GM12892 (cell line): ENCODE results near the gene CACNA1C.

Source experiments
- DNase-seq: peaks from one replicate; pipeline ENCODE4 v3.0.0; 2011; ENCODE audit not compliant: insufficient read length
- FAIRE-seq: peaks from 2 replicates; lab custom pipeline; 2011; peaks lifted over from hg19 to GRCh38; lab: Jason Lieb, UNC
- POLR2A ChIP-seq: IDR thresholded peaks from 2 replicates; pipeline ENCODE4 v1.6.1; 2011; ENCODE audit warnings: low read depth, low read length, control low read depth
- POLR2AphosphoS5 ChIP-seq: IDR thresholded peaks from 2 replicates; pipeline ENCODE4 v1.6.1; 2011; ENCODE audit warnings: low read depth, low read length, control low read depth
- TAF1 ChIP-seq: IDR thresholded peaks from 2 replicates; pipeline ENCODE4 v1.6.1; 2011; ENCODE audit warnings: low read depth, mild to moderate bottlenecking, control low read depth, low read length, borderline replicate concordance

CACNA1C gene

DNA sequence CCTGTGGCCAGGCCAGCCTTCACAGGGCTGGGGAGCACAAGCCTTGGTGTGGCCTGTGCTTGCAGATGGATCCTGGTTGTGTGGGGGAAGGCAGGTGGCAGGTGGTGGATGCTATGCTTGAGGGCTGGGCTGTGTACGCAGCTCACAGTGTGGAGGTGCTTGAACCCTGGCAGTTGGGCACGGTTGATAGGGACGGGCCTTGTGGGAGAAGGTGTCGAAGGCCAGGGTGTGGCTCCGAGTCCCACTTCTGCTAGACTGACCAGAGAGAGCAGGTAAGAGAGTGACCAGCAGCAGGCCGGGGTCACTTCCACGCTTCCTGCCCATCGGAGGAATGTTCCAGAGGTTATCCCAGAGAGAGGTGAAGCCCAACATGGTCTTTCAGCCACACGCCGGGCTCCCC, 85.5 kb downstream of the CACNA1C start:
- FAIRE-seq (no peak), DNase-seq (no peak)
- TF ChIP-seq POLR2AphosphoS5 (no peak), TAF1 (no peak), POLR2A (no peak)

- TF ChIP-seq POLR2A (no peak), POLR2AphosphoS5 (no peak), TAF1 (no peak)
- no peak for DNase-seq
- no peak for FAIRE-seq
Measured at GRCh38 chr12:2138871-2139308, 86.1 kb downstream of the CACNA1C start.

GRCh38 chr12:2139651-2140050, 86.9 kb downstream of the CACNA1C start:
- FAIRE-seq (no peak), DNase-seq (no peak)
- TF ChIP-seq POLR2AphosphoS5 (no peak), POLR2A (no peak), TAF1 (no peak)

- DNase-seq (no peak), FAIRE-seq (no peak)
- no peak for TF ChIP-seq POLR2A
- no peak for TF ChIP-seq TAF1
- TF ChIP-seq POLR2AphosphoS5 = no peak
Measured at GRCh38 chr12:2140858-2141519, 88.2 kb downstream of the CACNA1C start.

GRCh38 chr12:2142068-2142467, 89.3 kb downstream of the CACNA1C start:
- no peak for FAIRE-seq
- TF ChIP-seq TAF1 (no peak), POLR2AphosphoS5 (no peak), POLR2A (no peak)
- DNase-seq = no peak

DNA sequence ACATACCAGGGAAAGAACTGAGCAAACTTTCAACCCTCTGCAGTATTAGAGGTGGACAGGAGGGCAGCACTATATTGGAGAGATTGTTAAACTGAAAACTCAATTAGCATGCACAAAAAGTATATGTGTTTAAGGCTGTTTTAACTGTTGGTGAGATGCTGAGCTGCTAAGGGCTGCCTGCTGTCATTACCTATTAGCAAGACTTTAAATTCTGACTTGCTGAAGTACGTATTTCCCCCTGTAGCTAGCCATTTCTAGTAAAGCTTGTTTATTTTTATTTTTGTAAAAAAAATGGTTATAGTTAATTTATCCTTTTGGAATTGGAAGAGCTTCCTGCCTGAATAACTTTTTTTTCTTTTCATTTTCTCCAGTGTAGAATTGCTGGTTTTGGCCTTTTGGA, 92.2 kb downstream of the CACNA1C start:
- DNase-seq (no peak), FAIRE-seq (no peak)
- no peak for TF ChIP-seq TAF1
- no peak for TF ChIP-seq POLR2AphosphoS5
- TF ChIP-seq POLR2A = no peak

- DNase-seq (no peak), FAIRE-seq (no peak)
- TF ChIP-seq POLR2AphosphoS5 (no peak), TAF1 (no peak), POLR2A (no peak)
Measured at GRCh38 chr12:2145433-2145998, 92.7 kb downstream of the CACNA1C start.

GRCh38 chr12:2147335-2147734, 94.5 kb downstream of the CACNA1C start:
- DNase-seq = no peak
- TF ChIP-seq POLR2A (no peak), TAF1 (no peak), POLR2AphosphoS5 (no peak)
- FAIRE-seq = no peak

DNA sequence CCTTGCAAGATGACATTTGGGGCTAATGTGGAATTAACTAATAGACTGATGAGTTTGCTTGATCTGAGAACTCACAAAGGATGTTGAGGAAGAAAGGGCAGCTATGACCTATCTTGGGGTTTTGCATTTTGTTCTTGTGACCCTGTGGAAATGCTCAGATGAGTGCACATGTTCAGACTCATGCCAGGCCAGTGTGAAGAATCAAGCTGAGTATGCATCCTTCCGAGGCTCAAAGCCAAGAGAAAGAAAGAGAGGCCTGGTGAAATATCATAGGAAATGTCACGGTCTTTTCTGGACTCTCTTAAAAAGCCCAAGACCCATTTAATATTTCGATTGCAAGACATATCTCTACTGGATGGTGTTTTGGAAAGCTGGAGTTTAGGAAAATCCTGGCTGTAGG, 96.3 kb downstream of the CACNA1C start:
- DNase-seq = no peak
- no peak for FAIRE-seq
- no peak for TF ChIP-seq POLR2A
- no peak for TF ChIP-seq POLR2AphosphoS5
- no peak for TF ChIP-seq TAF1

DNA sequence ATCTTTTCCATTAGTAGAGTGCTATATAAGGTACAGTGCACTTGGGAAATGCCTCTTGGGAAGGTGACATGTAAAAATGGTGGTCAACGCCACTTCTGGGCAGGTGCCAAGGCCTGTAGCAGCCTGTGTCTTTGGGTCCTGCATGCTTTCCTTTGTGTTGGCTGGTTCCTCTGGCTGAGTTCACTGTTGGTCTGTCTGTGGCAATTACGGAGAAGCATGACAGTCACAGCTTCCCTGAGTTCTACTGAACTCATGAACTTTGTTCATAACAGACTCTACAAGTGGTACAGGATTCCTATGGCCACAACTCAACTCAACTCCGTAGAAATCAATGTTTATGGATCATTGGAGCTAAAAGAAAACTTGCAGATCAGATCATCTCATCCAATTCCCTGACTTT, 98.0 kb downstream of the CACNA1C start:
- TF ChIP-seq POLR2A = no peak
- TF ChIP-seq POLR2AphosphoS5 = no peak
- no peak for TF ChIP-seq TAF1
- FAIRE-seq = no peak
- no peak for DNase-seq

DNA sequence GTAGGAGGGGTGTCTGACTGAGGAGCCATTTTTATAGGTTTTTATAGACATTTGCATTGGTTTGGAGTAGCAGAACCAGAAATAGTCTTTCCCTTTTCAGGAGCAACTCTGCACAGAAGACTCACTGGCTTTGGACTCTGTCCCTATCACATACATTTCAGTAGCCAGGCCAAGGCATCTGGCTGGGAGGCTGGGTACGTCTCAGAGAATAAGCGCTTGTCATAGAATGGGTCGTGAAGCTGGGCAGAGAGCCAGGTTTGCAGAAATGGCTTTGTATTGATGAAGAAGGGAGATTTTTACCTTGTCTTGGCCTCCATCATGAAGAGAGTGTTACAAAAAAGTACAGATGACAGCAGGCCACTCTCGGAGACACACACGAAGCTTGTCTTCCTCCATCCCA, 98.6 kb downstream of the CACNA1C start:
- DNase-seq (no peak), FAIRE-seq (no peak)
- TF ChIP-seq POLR2A (no peak), TAF1 (no peak), POLR2AphosphoS5 (no peak)

DNA sequence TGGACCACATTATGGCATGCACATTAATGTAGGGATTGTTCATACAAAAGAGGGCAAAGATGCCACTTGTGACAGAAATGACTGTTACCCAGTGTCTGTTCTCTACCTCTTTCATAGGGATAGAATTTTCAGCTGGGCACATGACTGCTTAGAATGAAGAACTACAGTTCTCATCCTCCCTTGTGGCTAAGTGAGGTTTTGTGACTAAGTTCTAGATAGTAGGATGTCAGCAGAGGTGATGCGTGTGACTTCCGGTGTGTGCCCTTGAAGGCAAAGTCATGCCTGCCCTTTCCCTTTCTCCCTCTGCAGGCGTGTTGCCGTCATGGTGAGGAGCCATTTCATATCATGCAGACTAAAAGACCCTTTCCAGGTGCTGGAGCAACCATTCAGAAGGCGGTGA, 99.3 kb downstream of the CACNA1C start:
- TF ChIP-seq POLR2A (no peak), TAF1 (no peak), POLR2AphosphoS5 (no peak)
- no peak for DNase-seq
- peak; percentile 87 for FAIRE-seq
